ENCODE results near the gene PLXNA2. TPM values are rescaled to one million over a fixed set of nuclear protein-coding genes. Genes with fewer than 3 reads are reported as not detected.

PLXNA2 gene
- total and polyA plus RNA-seq, 7 experiments from 2014 or later: 0.70 to 5.4 (median 1.4) TPM; not detected in 2

DNA sequence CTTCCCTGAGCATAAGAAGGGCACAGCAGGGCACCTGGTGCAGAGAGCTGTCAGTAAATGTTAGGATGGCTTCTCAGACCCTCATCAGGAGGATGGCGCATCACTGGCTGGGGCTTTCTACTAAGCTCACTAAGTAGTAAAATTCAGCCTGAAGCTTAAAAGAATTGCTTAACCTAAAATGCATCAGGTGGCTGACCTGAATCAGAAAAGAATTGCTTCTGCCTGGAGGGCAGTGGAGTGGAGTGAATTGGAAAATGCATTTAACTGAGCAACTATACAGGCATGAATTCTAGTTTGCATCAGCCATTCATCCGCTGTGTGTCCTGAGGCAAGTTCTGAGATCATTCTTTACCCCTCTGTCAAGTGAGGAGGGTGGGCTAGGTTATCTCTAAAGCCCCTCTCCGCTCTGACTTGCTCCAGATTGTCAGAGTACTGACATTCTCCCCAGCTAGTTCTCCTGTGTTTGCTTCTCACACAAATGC lies 191.2 kb downstream of the PLXNA2 start:
- H3K4me3 Mint-ChIP-seq: no peak overlapping the region
- Histone ChIP-seq H3K27ac (ENCODE audit: low read depth, low read length) (no peak overlapping the region), H3K9me3 (ENCODE audit: control insufficient read depth in 2 of 3, low read length in 3 of 3) (no peaks in the 10 kb centered on the region), H3K36me3 (ENCODE audit: control insufficient read depth in 2 of 3, insufficient read depth in 3 of 3, low read length in 3 of 3) (no peaks in the 10 kb centered on the region), H3K4me1 (ENCODE audit: control insufficient read depth in 2 of 2, insufficient read depth in 2 of 2, low read length in 2 of 2) (no peaks in the 10 kb centered on the region), H3K27me3 (ENCODE audit: control insufficient read depth in 2 of 2, insufficient read depth in 2 of 2, low read length in 2 of 2) (no peaks in the 10 kb centered on the region), H3K4me3 (ENCODE audit: low read length) (no peak overlapping the region)
- H3K9me3 Mint-ChIP-seq: no peaks in the 10 kb centered on the region
- no peak overlapping the region for H3K27ac Mint-ChIP-seq
- DNase-seq (no peak), ATAC-seq (no peak)
- CTCF ChIA-PET: no interaction called here
- peaks cover 8 to 36% (median 13%) of the 10 kb centered on the region in 5 donors for H3K27me3 Mint-ChIP-seq
- peaks cover 0 to 5% (median 3%) of the 10 kb centered on the region in 7 donors for H3K4me1 Mint-ChIP-seq
- intact Hi-C loops (cut with micrococcal nuclease): no loop called here
- no peaks in the 10 kb centered on the region for H3K36me3 Mint-ChIP-seq
- POLR2A ChIA-PET: no interaction called here

DNA sequence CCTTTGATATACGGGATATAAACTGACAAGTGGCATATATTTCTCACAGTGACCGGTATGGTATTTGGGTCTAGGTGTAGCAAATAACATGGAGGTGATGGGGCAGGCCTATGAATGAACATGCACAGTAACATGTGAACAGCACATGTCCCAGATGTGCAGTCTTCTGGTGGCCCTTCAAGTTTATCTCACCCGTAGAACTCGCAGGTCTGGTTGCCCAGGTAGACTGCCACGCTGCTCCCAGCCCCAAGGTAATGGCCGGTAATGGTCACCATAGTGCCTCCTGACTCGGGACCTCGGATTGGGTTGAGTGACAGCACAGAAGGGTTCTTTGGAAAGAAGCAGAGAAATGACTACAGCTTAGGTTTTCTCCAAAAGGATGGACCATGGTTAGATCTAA lies 192.0 kb downstream of the PLXNA2 start:
- Mint-ChIP-seq H3K27ac (no peak overlapping the region), H3K4me3 (no peak overlapping the region), H3K9me3 (no peaks in the 10 kb centered on the region), H3K27me3 (peaks cover 8 to 34% (median 13%) of the 10 kb centered on the region in 5 donors), H3K36me3 (no peaks in the 10 kb centered on the region), H3K4me1 (peaks cover 0 to 5% (median 3%) of the 10 kb centered on the region in 7 donors)
- no peaks in the 10 kb centered on the region for H3K27me3 ChIP-seq (ENCODE audit: control insufficient read depth in 2 of 2, insufficient read depth in 2 of 2, low read length in 2 of 2)
- no peak overlapping the region for H3K4me3 ChIP-seq (ENCODE audit: low read length)
- intact Hi-C loops (cut with micrococcal nuclease): no loop called here
- H3K4me1 ChIP-seq (ENCODE audit: control insufficient read depth in 2 of 2, insufficient read depth in 2 of 2, low read length in 2 of 2): no peaks in the 10 kb centered on the region
- DNase-seq: no peak
- H3K36me3 ChIP-seq (ENCODE audit: control insufficient read depth in 2 of 3, insufficient read depth in 3 of 3, low read length in 3 of 3): no peaks in the 10 kb centered on the region
- no peak overlapping the region for H3K27ac ChIP-seq (ENCODE audit: low read depth, low read length)
- ChIA-PET POLR2A (no interaction called here), CTCF (no interaction called here)
- ATAC-seq: no peak
- H3K9me3 ChIP-seq (ENCODE audit: control insufficient read depth in 2 of 3, low read length in 3 of 3): no peaks in the 10 kb centered on the region

GRCh38 chr1:208051651-208052050 lies 192.5 kb downstream of the PLXNA2 start:
- CTCF ChIA-PET: no interaction called here
- no peaks in the 10 kb centered on the region for H3K36me3 ChIP-seq (ENCODE audit: control insufficient read depth in 2 of 3, insufficient read depth in 3 of 3, low read length in 3 of 3)
- POLR2A ChIA-PET: no interaction called here
- no peaks in the 10 kb centered on the region for H3K9me3 ChIP-seq (ENCODE audit: control insufficient read depth in 2 of 3, low read length in 3 of 3)
- H3K4me1 ChIP-seq (ENCODE audit: control insufficient read depth in 2 of 2, insufficient read depth in 2 of 2, low read length in 2 of 2): no peaks in the 10 kb centered on the region
- Mint-ChIP-seq H3K27ac (no peak overlapping the region), H3K36me3 (no peaks in the 10 kb centered on the region), H3K27me3 (peaks cover 8 to 32% (median 12%) of the 10 kb centered on the region in 5 donors), H3K9me3 (no peaks in the 10 kb centered on the region), H3K4me3 (no peak overlapping the region), H3K4me1 (peaks cover 0 to 5% (median 3%) of the 10 kb centered on the region in 7 donors)
- no peak for ATAC-seq
- H3K27ac ChIP-seq (ENCODE audit: low read depth, low read length): no peak overlapping the region
- intact Hi-C loops (cut with micrococcal nuclease): no loop called here
- H3K27me3 ChIP-seq (ENCODE audit: control insufficient read depth in 2 of 2, insufficient read depth in 2 of 2, low read length in 2 of 2): no peaks in the 10 kb centered on the region
- no peak for DNase-seq
- H3K4me3 ChIP-seq (ENCODE audit: low read length): no peak overlapping the region

DNA sequence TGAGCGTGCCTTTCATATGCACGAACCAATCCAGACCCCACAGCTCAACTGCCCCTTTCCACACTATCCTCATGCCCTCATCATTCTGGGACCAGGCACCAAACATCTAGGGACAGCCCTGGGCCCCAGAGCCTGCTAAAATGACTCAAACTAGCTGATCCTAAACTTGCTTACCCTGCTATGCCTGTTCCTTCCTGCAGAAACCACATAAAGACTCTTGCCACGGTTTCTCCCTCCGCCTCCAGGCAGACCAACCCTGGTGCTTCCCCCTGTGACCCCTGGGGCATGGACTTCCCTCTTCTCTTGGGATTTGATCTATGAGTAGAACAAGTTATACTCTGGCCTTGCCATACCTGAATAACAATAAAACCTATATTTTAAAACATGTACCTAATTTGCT lies 195.3 kb downstream of the PLXNA2 start:
- no peak for ATAC-seq
- H3K4me3 Mint-ChIP-seq: no peak overlapping the region
- H3K9me3 ChIP-seq (ENCODE audit: control insufficient read depth in 2 of 3, low read length in 3 of 3): no peaks in the 10 kb centered on the region
- no peaks in the 10 kb centered on the region for H3K36me3 ChIP-seq (ENCODE audit: control insufficient read depth in 2 of 3, insufficient read depth in 3 of 3, low read length in 3 of 3)
- CTCF ChIA-PET: no interaction called here
- no peaks in the 10 kb centered on the region for H3K9me3 Mint-ChIP-seq
- no peaks in the 10 kb centered on the region for H3K27me3 ChIP-seq (ENCODE audit: control insufficient read depth in 2 of 2, insufficient read depth in 2 of 2, low read length in 2 of 2)
- H3K4me1 Mint-ChIP-seq: peaks cover 0 to 19% (median 7%) of the 10 kb centered on the region in 7 donors
- H3K36me3 Mint-ChIP-seq: no peaks in the 10 kb centered on the region
- intact Hi-C loops (cut with micrococcal nuclease): no loop called here
- H3K4me1 ChIP-seq (ENCODE audit: control insufficient read depth in 2 of 2, insufficient read depth in 2 of 2, low read length in 2 of 2): no peaks in the 10 kb centered on the region
- H3K27ac Mint-ChIP-seq: no peak overlapping the region
- H3K27ac ChIP-seq (ENCODE audit: low read depth, low read length): no peak overlapping the region
- H3K4me3 ChIP-seq (ENCODE audit: low read length): no peak overlapping the region
- POLR2A ChIA-PET: no interaction called here
- DNase-seq: no peak
- H3K27me3 Mint-ChIP-seq: peaks cover 5 to 31% (median 14%) of the 10 kb centered on the region in 5 donors

GRCh38 chr1:208047975-208048374 lies 196.2 kb downstream of the PLXNA2 start:
- Histone ChIP-seq H3K36me3 (ENCODE audit: control insufficient read depth in 2 of 3, insufficient read depth in 3 of 3, low read length in 3 of 3) (no peaks in the 10 kb centered on the region), H3K9me3 (ENCODE audit: control insufficient read depth in 2 of 3, low read length in 3 of 3) (no peaks in the 10 kb centered on the region), H3K4me3 (ENCODE audit: low read length) (no peak overlapping the region), H3K27me3 (ENCODE audit: control insufficient read depth in 2 of 2, insufficient read depth in 2 of 2, low read length in 2 of 2) (no peaks in the 10 kb centered on the region), H3K4me1 (ENCODE audit: control insufficient read depth in 2 of 2, insufficient read depth in 2 of 2, low read length in 2 of 2) (no peaks in the 10 kb centered on the region), H3K27ac (ENCODE audit: low read depth, low read length) (no peak overlapping the region)
- intact Hi-C loops (cut with micrococcal nuclease): no loop called here
- DNase-seq: no peak
- H3K4me3 Mint-ChIP-seq: no peak overlapping the region
- H3K36me3 Mint-ChIP-seq: no peaks in the 10 kb centered on the region
- H3K27ac Mint-ChIP-seq: no peak overlapping the region
- ChIA-PET CTCF (no interaction called here), POLR2A (no interaction called here)
- peaks cover 10 to 31% (median 14%) of the 10 kb centered on the region in 5 donors for H3K27me3 Mint-ChIP-seq
- H3K4me1 Mint-ChIP-seq: peaks cover 0 to 20% (median 7%) of the 10 kb centered on the region in 7 donors
- no peak for ATAC-seq
- H3K9me3 Mint-ChIP-seq: no peaks in the 10 kb centered on the region

- Histone ChIP-seq H3K36me3 (ENCODE audit: control insufficient read depth in 2 of 3, insufficient read depth in 3 of 3, low read length in 3 of 3) (no peaks in the 10 kb centered on the region), H3K27ac (ENCODE audit: low read depth, low read length) (no peak overlapping the region), H3K4me1 (ENCODE audit: control insufficient read depth in 2 of 2, insufficient read depth in 2 of 2, low read length in 2 of 2) (no peaks in the 10 kb centered on the region), H3K27me3 (ENCODE audit: control insufficient read depth in 2 of 2, insufficient read depth in 2 of 2, low read length in 2 of 2) (no peaks in the 10 kb centered on the region), H3K4me3 (ENCODE audit: low read length) (no peak overlapping the region), H3K9me3 (ENCODE audit: control insufficient read depth in 2 of 3, low read length in 3 of 3) (no peaks in the 10 kb centered on the region)
- Mint-ChIP-seq H3K4me1 (peaks cover 0 to 20% (median 7%) of the 10 kb centered on the region in 7 donors), H3K4me3 (no peak overlapping the region), H3K27me3 (peaks cover 10 to 30% (median 14%) of the 10 kb centered on the region in 5 donors), H3K36me3 (no peaks in the 10 kb centered on the region), H3K27ac (no peak overlapping the region), H3K9me3 (no peaks in the 10 kb centered on the region)
- ATAC-seq (no peak), DNase-seq (no peak)
- POLR2A ChIA-PET: no interaction called here
- CTCF ChIA-PET: interaction anchor here (0.6 kb wide), 1 partner anchor 1317 kb away, joined by 3 read pairs; no protein-coding TSS in a partner anchor
- intact Hi-C loops (cut with micrococcal nuclease): no loop called here
These were observed 196.7 kb downstream of the PLXNA2 start for GRCh38 chr1:208047476-208047934.

- Histone ChIP-seq H3K27ac (ENCODE audit: low read depth, low read length) (no peak overlapping the region), H3K4me1 (ENCODE audit: control insufficient read depth in 2 of 2, insufficient read depth in 2 of 2, low read length in 2 of 2) (no peaks in the 10 kb centered on the region), H3K36me3 (ENCODE audit: control insufficient read depth in 2 of 3, insufficient read depth in 3 of 3, low read length in 3 of 3) (no peaks in the 10 kb centered on the region), H3K4me3 (ENCODE audit: low read length) (no peak overlapping the region), H3K27me3 (ENCODE audit: control insufficient read depth in 2 of 2, insufficient read depth in 2 of 2, low read length in 2 of 2) (no peaks in the 10 kb centered on the region), H3K9me3 (ENCODE audit: control insufficient read depth in 2 of 3, low read length in 3 of 3) (no peaks in the 10 kb centered on the region)
- DNase-seq (no peak), ATAC-seq (no peak)
- intact Hi-C loops (cut with micrococcal nuclease): no loop called here
- H3K4me1 Mint-ChIP-seq: peaks cover 0 to 20% (median 7%) of the 10 kb centered on the region in 7 donors
- ChIA-PET CTCF (interaction anchor here (1.1 kb wide), 1 partner anchor 10 kb away, joined by 3 read pairs; no protein-coding TSS in a partner anchor), POLR2A (no interaction called here)
- H3K27me3 Mint-ChIP-seq: peaks cover 6 to 18% (median 8%) of the 10 kb centered on the region in 5 donors
- H3K27ac Mint-ChIP-seq: no peak overlapping the region
- H3K9me3 Mint-ChIP-seq: no peaks in the 10 kb centered on the region
- no peak overlapping the region for H3K4me3 Mint-ChIP-seq
- no peaks in the 10 kb centered on the region for H3K36me3 Mint-ChIP-seq
These were observed 198.5 kb downstream of the PLXNA2 start for GRCh38 chr1:208045463-208046260.

Measured in naive thymus-derived CD4-positive, alpha-beta T cell (primary cell).